ENCODE results near the gene GAPDHS. TPM values are rescaled to one million over a fixed set of nuclear protein-coding genes. Genes with fewer than 3 reads are reported as not detected.

Gene GAPDHS
- total and polyA plus RNA-seq, 2 of the 13 experiments (the other 11 are each of a cell fraction or from before 2014, with no cell fraction given) = not detected

- TF ChIP-seq ZBTB46 (CRISPR knock-in tag; IDR thresholded peaks at IDR 0.05; ENCODE audit: borderline replicate concordance) (no peak), HIVEP1 (CRISPR knock-in tag; IDR thresholded peaks at IDR 0.05) (0 out of 2 replicates have a peak, but pooled peaks have one; percentile 6), MIER3 (CRISPR knock-in tag; IDR thresholded peaks at IDR 0.05; ENCODE audit: borderline replicate concordance) (0 out of 2 replicates have a peak, but pooled peaks have one; percentile 44), ZBTB2 (CRISPR knock-in tag; IDR thresholded peaks at IDR 0.05; ENCODE audit: low read depth) (no peak), PBX2 (CRISPR knock-in tag; IDR thresholded peaks at IDR 0.05) (no peak), ZNF513 (CRISPR knock-in tag; conservative IDR thresholded peaks at IDR 0.05) (no peak), NFIC (IDR thresholded peaks at IDR 0.05; ENCODE audit: low read length) (no peak), HMGXB3 (CRISPR knock-in tag; IDR thresholded peaks at IDR 0.05; ENCODE audit: borderline replicate concordance) (0 out of 2 replicates have a peak, but pooled peaks have one; percentile 24), GABPB1 (CRISPR knock-in tag; IDR thresholded peaks at IDR 0.05) (peak; percentile 48; the same call in 1 of the 2 replicates), ZNF562 (CRISPR knock-in tag; IDR thresholded peaks at IDR 0.05; ENCODE audit: borderline replicate concordance) (no peak), ZC3H13 (CRISPR knock-in tag; IDR thresholded peaks at IDR 0.05) (no peak), MAX (IDR thresholded peaks at IDR 0.05) (no peak), ZUFSP (CRISPR knock-in tag; IDR thresholded peaks at IDR 0.05; ENCODE audit: borderline replicate concordance) (no peak), SOX6 (IDR thresholded peaks at IDR 0.05) (no peak), SOX6 (CRISPR knock-in tag; IDR thresholded peaks at IDR 0.05) (peak; percentile 32; the same call in 1 of the 2 replicates)
Observed at GRCh38 chr19:35495107-35496064, 37.9 kb upstream of the GAPDHS start (continued).
